Esophagus muscularis mucosa (tissue), 4 donors: Measurements from ENCODE around the gene OR2V2. TPM values are rescaled to one million over a fixed set of nuclear protein-coding genes. Genes with fewer than 3 reads are reported as not detected.
"Not testable (repeated sequence)": the region's sequence is repeated elsewhere in the genome, so short reads cannot be mapped to it uniquely, and the experiment has no call there.

Experiments used
- DNase-seq: peaks from one replicate; pipeline ENCODE4 v3.0.0-alpha.2; 2017; ENCODE audit errors: extremely low spot score
- H3K27ac ChIP-seq, 4 donors: fragments of 200-600 bp; sonication (generic); replicated peaks in 1 of 4; 1 replicate in 3 of 4; 2 replicates in 1 of 4; pipeline ENCODE4 v1.5.1; 2016 to 2019; ENCODE audit warnings: mild to moderate bottlenecking in 1 of 4
- H3K27me3 ChIP-seq, 4 donors: fragments of 200-600 bp; sonication (generic); one replicate each; pipeline versions ENCODE4 v1.5.1 to v1.6.0; 2016 to 2019
- H3K36me3 ChIP-seq, 4 donors: fragments of 200-600 bp; sonication (generic); one replicate each; pipeline ENCODE4 v1.5.1; 2016 to 2019
- H3K4me1 ChIP-seq, 4 donors: fragments of 200-600 bp; sonication (generic); one replicate each; pipeline ENCODE4 v1.5.1; 2016 to 2019
- H3K4me3 ChIP-seq, 4 donors: fragments of 200-600 bp; sonication (generic); 1 replicate in 2 of 4; 2 replicates in 2 of 4; pipeline ENCODE4 v1.5.1; 2016 to 2019; ENCODE audit warnings: mild to moderate bottlenecking in 4 of 4, moderate library complexity in 1 of 4
- H3K9me3 ChIP-seq, 4 donors: fragments of 200-600 bp; sonication (generic); 1 replicate in 3 of 4; 2 replicates in 1 of 4; pipeline ENCODE4 v1.5.1; 2016 to 2019
- CTCF ChIP-seq, 3 experiments: fragments of 200-600 bp in 2 of 3; fragments of 450-650 bp in 1 of 3; sonication (generic) in 2 of 3; IDR thresholded peaks; one replicate each; pipeline ENCODE4 v1.5.1; 2017 to 2019; ENCODE audit warnings: antibody characterized with exemption in 3 of 3, mild to moderate bottlenecking in 2 of 3, moderate library complexity in 1 of 3
- EP300 ChIP-seq: sonication (generic); formaldehyde crosslinking; IDR thresholded peaks from one replicate; pipeline ENCODE4 v1.6.1; 2017; ENCODE audit warnings: antibody characterized with exemption
- POLR2A ChIP-seq: fragments of 450-650 bp; IDR thresholded peaks from one replicate; pipeline ENCODE4 v1.6.1; 2017; ENCODE audit warnings: antibody characterized with exemption, moderate library complexity, mild to moderate bottlenecking, low read depth
- POLR2AphosphoS5 ChIP-seq, 2 donors: sonication (generic); formaldehyde crosslinking; IDR thresholded peaks; one replicate each; pipeline ENCODE4 v1.6.1; 2017; ENCODE audit warnings: antibody characterized with exemption in 2 of 2
- WGBS: methylation state at CpG from one replicate; pipeline ENCODE4 v1.1.5; 2018; 5-methylcytosine and 5-hydroxymethylcytosine counted together
- intact Hi-C: fragments of 100-400 bp; cut with DNase I; formaldehyde crosslinking; loops from one replicate; pipeline ENCODE4 v1.15.1; 2023
- total RNA-seq, 4 donors: library from RNA; depleted of rRNA; stranded (reverse); fragments of >200 nt; gene quantifications; one replicate each; pipeline versions ENCODE4 v1.1.0 to v1.2.1, GENCODE V29; 2016

The OR2V2 gene
- total RNA-seq = not detected

DNA sequence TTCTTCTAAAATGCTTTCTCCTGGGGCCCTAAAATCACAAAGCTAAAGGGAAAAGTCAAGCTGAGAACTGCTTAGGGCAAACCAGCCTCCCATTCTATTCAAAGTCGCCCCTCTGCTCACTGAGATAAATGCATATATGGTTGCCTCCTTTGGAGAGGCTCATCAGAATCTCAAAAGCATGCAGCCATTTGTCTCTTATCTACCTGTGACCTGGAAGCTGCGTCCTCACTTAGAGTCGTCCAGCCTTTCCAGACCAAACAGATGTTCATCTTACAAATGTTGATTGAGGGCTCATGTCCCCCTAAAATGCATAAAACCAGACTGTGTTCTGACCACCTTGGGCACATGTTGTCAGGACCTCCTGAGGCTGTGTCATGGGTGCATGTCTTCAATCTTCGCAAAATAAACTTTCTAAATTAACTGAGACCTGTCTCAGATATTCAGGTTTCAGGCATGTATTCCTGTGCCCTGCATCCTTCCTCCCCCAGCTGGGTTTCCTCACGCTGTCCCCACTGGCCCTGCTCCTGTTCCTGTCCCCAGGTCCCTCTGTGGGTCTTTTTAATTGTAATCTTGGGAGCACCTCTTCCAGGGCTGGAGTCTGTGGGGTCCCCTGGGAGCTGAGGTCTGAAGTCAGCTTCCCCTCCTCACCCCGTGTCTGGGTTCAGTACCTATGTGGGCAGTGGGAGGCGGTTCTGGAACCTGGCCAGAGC is at the start of gene OR2V2:
Gene OR2V2 (plus strand): TSS at position 660 of the 710 bp plus-strand sequence. CDS start 7,357 bp downstream, outside the sequence.
- H3K4me1 ChIP-seq, H3K36me3 ChIP-seq, H3K27ac ChIP-seq, DNase-seq, H3K4me3 ChIP-seq, intact Hi-C loops, H3K9me3 ChIP-seq: not testable (repeated sequence)
- H3K27me3 ChIP-seq = peaks cover 0 to 82% (median 0%) of the 10 kb centered on the region in 4 donors
- WGBS = 68% methylated on average over 7 of the region's 7 CpGs

GRCh38 chr5:181097759-181098491 is 49.5 kb upstream of the OR2V2 start:
- H3K36me3 ChIP-seq, H3K27ac ChIP-seq, H3K4me1 ChIP-seq, H3K4me3 ChIP-seq, intact Hi-C loops, DNase-seq, H3K9me3 ChIP-seq: not testable (repeated sequence)
- H3K27me3 ChIP-seq = peaks cover 0 to 43% (median 17%) of the 10 kb centered on the region in 4 donors
- no CpG with 5 or more reads among the region's 56 CpGs for WGBS

DNA sequence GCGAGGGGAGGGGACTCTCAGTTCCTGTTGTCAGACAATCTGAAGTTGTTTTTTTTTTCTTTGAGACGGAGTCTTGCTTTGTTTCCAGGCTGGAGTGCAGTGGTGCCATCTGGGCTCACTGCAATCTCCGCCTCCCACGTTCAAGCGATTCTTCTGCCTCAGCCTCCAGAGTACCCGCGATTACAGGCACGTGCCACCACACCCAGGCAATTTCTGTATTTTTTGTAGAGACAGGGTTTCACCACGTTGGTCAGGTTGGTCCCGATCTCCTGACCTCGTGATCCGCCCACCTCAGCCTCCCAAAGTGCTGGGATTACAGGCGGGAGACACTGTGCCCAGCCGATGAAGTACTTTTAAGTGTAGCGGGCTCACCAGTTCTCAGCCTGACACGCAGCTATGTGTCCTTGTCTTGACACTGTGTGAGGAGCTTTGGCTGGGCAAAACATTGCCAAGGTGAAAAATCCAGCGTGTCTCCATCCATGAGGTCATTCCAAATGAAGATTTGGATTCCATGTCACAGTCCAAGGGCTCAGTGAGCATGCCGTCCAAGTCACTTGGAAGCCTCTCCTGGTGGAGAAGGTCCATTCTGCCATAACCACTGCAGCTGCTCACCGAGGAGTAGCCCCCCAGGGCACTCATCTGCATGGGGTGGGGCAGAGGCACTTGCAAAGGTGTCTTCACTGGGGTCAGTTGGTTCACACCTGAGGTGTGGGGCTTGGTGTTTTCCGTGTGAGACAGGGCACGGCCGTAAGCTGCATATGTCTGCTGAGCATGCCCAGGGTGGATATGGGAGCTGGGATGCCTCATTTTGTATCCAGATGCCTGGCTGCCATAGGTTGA is 48.4 kb upstream of the OR2V2 start:
- no peaks in the 10 kb centered on the region for H3K9me3 ChIP-seq
- no peak overlapping the region for H3K4me3 ChIP-seq
- H3K36me3 ChIP-seq = no peaks in the 10 kb centered on the region
- WGBS = 23% methylated on average over 21 of the region's 22 CpGs
- peaks cover 0 to 37% (median 17%) of the 10 kb centered on the region in 4 donors for H3K27me3 ChIP-seq
- intact Hi-C loops = no loop called here
- TF ChIP-seq CTCF (IDR thresholded peaks at IDR 0.05) (no peak), EP300 (no peak), POLR2AphosphoS5 (IDR thresholded peaks at IDR 0.05) (no peak), POLR2A (no peak)
- peak; percentile 90 for DNase-seq
- H3K27ac ChIP-seq = no peak overlapping the region
- H3K4me1 ChIP-seq = peaks cover 3 to 8% (median 7%) of the 10 kb centered on the region in 4 donors

- intact Hi-C loops = no loop called here
- 44% methylated on average over 7 of the region's 11 CpGs for WGBS
- no peaks in the 10 kb centered on the region for H3K9me3 ChIP-seq
- peaks cover 0 to 40% (median 17%) of the 10 kb centered on the region in 4 donors for H3K27me3 ChIP-seq
- no peaks in the 10 kb centered on the region for H3K36me3 ChIP-seq
- TF ChIP-seq CTCF (IDR thresholded peaks at IDR 0.05) (no peak), POLR2AphosphoS5 (IDR thresholded peaks at IDR 0.05) (no peak), POLR2A (no peak), EP300 (no peak)
- DNase-seq = no peak
- H3K4me1 ChIP-seq = peaks cover 3 to 8% (median 7%) of the 10 kb centered on the region in 4 donors
- H3K4me3 ChIP-seq = no peak overlapping the region
- H3K27ac ChIP-seq = no peak overlapping the region
These were observed 47.7 kb upstream of the OR2V2 start for GRCh38 chr5:181099602-181100086.

- no peaks in the 10 kb centered on the region for H3K36me3 ChIP-seq
- intact Hi-C loops = no loop called here
- H3K27ac ChIP-seq = no peak overlapping the region
- peaks cover 3 to 8% (median 7%) of the 10 kb centered on the region in 4 donors for H3K4me1 ChIP-seq
- H3K4me3 ChIP-seq = peak overlapping the region in 2 of 4 donors; percentile 6 to 37
- H3K27me3 ChIP-seq = peaks cover 0 to 47% (median 17%) of the 10 kb centered on the region in 4 donors
- WGBS = 9% methylated on average over 34 of the region's 62 CpGs
- H3K9me3 ChIP-seq = no peaks in the 10 kb centered on the region
- no peak for TF ChIP-seq POLR2A
- no peak for TF ChIP-seq CTCF (IDR thresholded peaks at IDR 0.05)
- no peak for TF ChIP-seq EP300
- TF ChIP-seq POLR2AphosphoS5 (IDR thresholded peaks at IDR 0.05) = no peak
- peak; percentile 74 for DNase-seq
These were observed 47.1 kb upstream of the OR2V2 start for GRCh38 chr5:181100121-181100875.

DNA sequence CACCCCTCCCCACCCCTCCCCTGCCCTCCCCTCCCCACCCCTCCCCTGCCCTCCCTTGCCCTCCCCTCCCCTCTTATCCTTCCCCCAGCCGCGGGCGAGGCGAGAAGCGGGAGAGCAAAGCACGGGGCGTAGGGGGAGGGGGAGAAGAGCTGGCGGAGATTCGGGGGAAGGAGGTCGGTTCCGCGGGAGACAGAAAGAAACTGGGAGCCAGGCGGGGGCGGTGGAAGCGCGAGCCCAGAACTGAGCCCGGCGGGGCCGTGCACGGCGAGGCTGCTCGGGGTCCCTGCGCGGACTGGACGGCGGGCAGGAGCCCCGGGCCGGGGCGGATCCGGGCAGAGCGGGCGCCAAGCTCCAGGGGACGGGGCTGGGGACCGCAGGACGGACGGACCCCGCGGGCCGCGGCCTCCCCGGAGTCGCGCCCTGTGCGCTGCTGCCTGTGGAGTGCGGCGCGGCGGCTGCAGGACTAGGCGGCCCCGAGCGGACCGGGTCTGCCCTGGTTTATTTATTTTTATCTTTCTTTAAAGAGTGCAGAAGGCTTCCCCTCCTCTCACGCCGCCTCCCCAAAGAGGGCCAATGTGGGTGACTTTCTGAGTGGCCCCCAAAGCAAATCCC is 46.2 kb upstream of the OR2V2 start:
- no CpG with 5 or more reads among the region's 54 CpGs for WGBS
- H3K4me1 ChIP-seq, H3K27ac ChIP-seq, intact Hi-C loops, H3K9me3 ChIP-seq, DNase-seq, H3K36me3 ChIP-seq: not testable (repeated sequence)
- Histone ChIP-seq H3K4me3 (peak overlapping the region in 1 of 4 donors; percentile 36), H3K27me3 (peaks cover 0 to 51% (median 18%) of the 10 kb centered on the region in 4 donors)

DNA sequence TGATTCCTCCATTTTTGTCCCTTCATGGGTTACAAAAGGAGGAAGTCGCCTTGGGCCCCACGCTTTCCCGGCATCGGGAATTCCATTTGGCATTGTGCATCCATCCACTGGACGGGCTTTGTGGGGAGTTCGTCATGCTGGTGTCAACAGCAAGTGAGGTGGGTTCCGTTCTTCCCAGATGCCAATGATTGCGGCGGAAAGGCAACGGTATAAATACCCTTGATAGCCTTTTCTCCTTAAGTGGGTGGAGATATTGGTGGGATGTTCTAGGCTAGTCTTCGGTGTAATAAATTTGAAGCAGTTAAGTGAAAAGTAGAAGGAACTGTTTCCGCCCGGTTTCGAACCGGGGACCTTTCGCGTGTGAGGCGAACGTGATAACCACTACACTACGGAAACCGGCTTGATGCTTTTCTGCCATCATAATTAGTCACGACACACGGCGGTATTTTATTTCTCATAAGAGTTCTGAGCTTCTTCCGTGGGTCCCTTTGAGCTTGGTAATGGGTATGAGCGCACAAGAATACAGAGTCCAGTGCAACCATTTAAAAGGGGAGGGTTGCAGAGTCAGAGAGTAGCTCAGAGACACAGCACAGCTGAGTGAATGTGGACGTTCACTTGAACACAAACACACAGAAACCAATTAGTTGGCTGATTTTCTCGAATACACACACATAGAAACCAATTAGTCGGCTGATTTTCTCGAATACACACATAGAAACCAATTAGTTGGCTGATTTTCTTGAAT is 45.3 kb upstream of the OR2V2 start:
- no CpG with 5 or more reads among the region's 30 CpGs for WGBS
- H3K27me3 ChIP-seq = peaks cover 0 to 59% (median 22%) of the 10 kb centered on the region in 4 donors
- intact Hi-C loops = not testable (repeated sequence)

More for the DNA sequence above, 45.3 kb upstream of the OR2V2 start:
- not testable (repeated sequence) for H3K4me3 ChIP-seq, H3K9me3 ChIP-seq, DNase-seq, H3K36me3 ChIP-seq, H3K4me1 ChIP-seq, H3K27ac ChIP-seq
